Measurements from ENCODE around the gene LTO1.
"Not testable (repeated sequence)": the region's sequence is repeated elsewhere in the genome, so short reads cannot be mapped to it uniquely, and the experiment has no call there.

The LTO1 gene

GRCh38 chr11:69697861-69698260 lies 22.7 kb upstream of the LTO1 start:
- Histone ChIP-seq H3K79me2 (ENCODE audit: insufficient read depth, low read length) (no peaks in the 10 kb centered on the region), H3F3A (ENCODE audit: low read depth) (no peaks in the 10 kb centered on the region), H3K9me2 (replicated peaks; ENCODE audit: low read depth, low read length) (no peaks in the 10 kb centered on the region), H2AFZ (ENCODE audit: low read length) (no peak overlapping the region), H3K4me2 (ENCODE audit: low read depth, low read length, poor library complexity, severe bottlenecking) (no peak overlapping the region), H4K20me1 (ENCODE audit: insufficient read depth, low read length, poor library complexity, severe bottlenecking) (no peaks in the 10 kb centered on the region), H3K4me1 (ENCODE audit: insufficient read depth, low read length, poor library complexity, severe bottlenecking) (no peaks in the 10 kb centered on the region), H3K27me3 (ENCODE audit: insufficient read depth, low read length, poor library complexity, severe bottlenecking) (no peaks in the 10 kb centered on the region), H3K9ac (ENCODE audit: low read depth, low read length, poor library complexity, severe bottlenecking) (no peak overlapping the region), H3K9me3 (ENCODE audit: insufficient read depth, low read depth, low read length) (no peaks in the 10 kb centered on the region), H3K36me3 (ENCODE audit: insufficient read depth, low read length) (no peaks in the 10 kb centered on the region), H3K4me3 (ENCODE audit: low read length, poor library complexity, severe bottlenecking) (no peak overlapping the region)
- TF ChIP-seq CTCF (conservative IDR thresholded peaks at IDR 0.05; ENCODE audit: low read length) (no peak), EZH2phosphoT487 (IDR thresholded peaks at IDR 0.05; ENCODE audit: borderline replicate concordance) (no peak)

- H3K4me1 ChIP-seq (ENCODE audit: insufficient read depth, low read length, poor library complexity, severe bottlenecking), result no peaks in the 10 kb centered on the region
These were observed 22.3 kb upstream of the LTO1 start for GRCh38 chr11:69697469-69697843.

GRCh38 chr11:69696749-69697468 lies 21.8 kb upstream of the LTO1 start:
- Histone ChIP-seq H4K20me1 (ENCODE audit: insufficient read depth, low read length, poor library complexity, severe bottlenecking) (no peaks in the 10 kb centered on the region), H3K36me3 (ENCODE audit: insufficient read depth, low read length) (no peaks in the 10 kb centered on the region), H3K9me3 (ENCODE audit: insufficient read depth, low read depth, low read length) (no peaks in the 10 kb centered on the region), H3K9ac (ENCODE audit: low read depth, low read length, poor library complexity, severe bottlenecking) (no peak overlapping the region), H3K4me1 (ENCODE audit: insufficient read depth, low read length, poor library complexity, severe bottlenecking) (no peaks in the 10 kb centered on the region), H3K79me2 (ENCODE audit: insufficient read depth, low read length) (no peaks in the 10 kb centered on the region), H3K4me3 (ENCODE audit: low read length, poor library complexity, severe bottlenecking) (no peak overlapping the region), H2AFZ (ENCODE audit: low read length) (no peak overlapping the region), H3K9me2 (replicated peaks; ENCODE audit: low read depth, low read length) (no peaks in the 10 kb centered on the region), H3K27me3 (ENCODE audit: insufficient read depth, low read length, poor library complexity, severe bottlenecking) (no peaks in the 10 kb centered on the region), H3K4me2 (ENCODE audit: low read depth, low read length, poor library complexity, severe bottlenecking) (no peak overlapping the region), H3F3A (ENCODE audit: low read depth) (no peaks in the 10 kb centered on the region)
- TF ChIP-seq EZH2phosphoT487 (IDR thresholded peaks at IDR 0.05; ENCODE audit: borderline replicate concordance), result no peak

More at GRCh38 chr11:69697469-69697843, 22.3 kb upstream of the LTO1 start:
- H3K36me3 ChIP-seq (ENCODE audit: insufficient read depth, low read length), result no peaks in the 10 kb centered on the region
- no peak overlapping the region for H3K4me2 ChIP-seq (ENCODE audit: low read depth, low read length, poor library complexity, severe bottlenecking)
- no peak overlapping the region for H3K9ac ChIP-seq (ENCODE audit: low read depth, low read length, poor library complexity, severe bottlenecking)
- no peak overlapping the region for H2AFZ ChIP-seq (ENCODE audit: low read length)
- no peaks in the 10 kb centered on the region for H3K9me3 ChIP-seq (ENCODE audit: insufficient read depth, low read depth, low read length)
- TF ChIP-seq CTCF (conservative IDR thresholded peaks at IDR 0.05; ENCODE audit: low read length) (no peak), EZH2phosphoT487 (IDR thresholded peaks at IDR 0.05; ENCODE audit: borderline replicate concordance) (no peak)
- H3F3A ChIP-seq (ENCODE audit: low read depth), result no peaks in the 10 kb centered on the region
- H3K27me3 ChIP-seq (ENCODE audit: insufficient read depth, low read length, poor library complexity, severe bottlenecking), result no peaks in the 10 kb centered on the region
- H3K79me2 ChIP-seq (ENCODE audit: insufficient read depth, low read length), result no peaks in the 10 kb centered on the region
- no peak overlapping the region for H3K4me3 ChIP-seq (ENCODE audit: low read length, poor library complexity, severe bottlenecking)
- no peaks in the 10 kb centered on the region for H3K9me2 ChIP-seq (replicated peaks; ENCODE audit: low read depth, low read length)
- H4K20me1 ChIP-seq (ENCODE audit: insufficient read depth, low read length, poor library complexity, severe bottlenecking), result no peaks in the 10 kb centered on the region

- not testable (repeated sequence) for H3K9ac ChIP-seq (ENCODE audit: low read depth, low read length, poor library complexity, severe bottlenecking); H3K36me3 ChIP-seq (ENCODE audit: insufficient read depth, low read length); H3K4me1 ChIP-seq (ENCODE audit: insufficient read depth, low read length, poor library complexity, severe bottlenecking); H3K27me3 ChIP-seq (ENCODE audit: insufficient read depth, low read length, poor library complexity, severe bottlenecking); H3K79me2 ChIP-seq (ENCODE audit: insufficient read depth, low read length); H2AFZ ChIP-seq (ENCODE audit: low read length); H3K9me3 ChIP-seq (ENCODE audit: insufficient read depth, low read depth, low read length); H3K4me2 ChIP-seq (ENCODE audit: low read depth, low read length, poor library complexity, severe bottlenecking); H3K9me2 ChIP-seq (replicated peaks; ENCODE audit: low read depth, low read length); H4K20me1 ChIP-seq (ENCODE audit: insufficient read depth, low read length, poor library complexity, severe bottlenecking); H3F3A ChIP-seq (ENCODE audit: low read depth); H3K4me3 ChIP-seq (ENCODE audit: low read length, poor library complexity, severe bottlenecking)
These were observed 20.8 kb upstream of the LTO1 start for GRCh38 chr11:69695995-69696394.
